ENCODE results near the gene PSME2.

The PSME2 gene

GRCh38 chr14:24136684-24137528 is 9.5 kb downstream of the PSME2 start:
- in situ Hi-C loops (cut with MboI; ENCODE audit: low sequenced_read_pairs): no loop called here

- in situ Hi-C loops (cut with MboI; ENCODE audit: low sequenced_read_pairs): no loop called here
Observed at GRCh38 chr14:24135834-24136683, 10.4 kb downstream of the PSME2 start, which contains the start of gene PSME1. Gene PSME1, plus strand, starts transcription at chr14:24136194. Its CDS starts 69 bp downstream, at chr14:24136263.

DNA sequence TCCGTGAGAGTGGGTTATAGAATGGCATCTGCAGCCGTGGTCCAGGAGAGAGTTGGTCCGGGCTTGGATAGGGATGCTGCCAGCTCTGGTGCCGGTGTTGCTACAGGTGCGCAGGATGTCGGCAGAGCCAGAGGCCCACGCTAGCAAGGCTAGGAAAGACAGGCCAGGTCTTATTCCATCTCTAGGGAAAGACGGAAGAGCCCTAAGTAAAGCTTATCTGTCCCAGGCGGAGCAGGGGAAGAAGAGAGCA is 10.9 kb downstream of the PSME2 start:
- in situ Hi-C loops (cut with MboI; ENCODE audit: low sequenced_read_pairs): no loop called here

- in situ Hi-C loops (cut with MboI; ENCODE audit: low sequenced_read_pairs): no loop called here
Observed at GRCh38 chr14:24133735-24134134, 12.7 kb downstream of the PSME2 start.

- in situ Hi-C loops (cut with MboI; ENCODE audit: low sequenced_read_pairs): no loop called here
Observed at GRCh38 chr14:24132976-24133375, 13.4 kb downstream of the PSME2 start.

DNA sequence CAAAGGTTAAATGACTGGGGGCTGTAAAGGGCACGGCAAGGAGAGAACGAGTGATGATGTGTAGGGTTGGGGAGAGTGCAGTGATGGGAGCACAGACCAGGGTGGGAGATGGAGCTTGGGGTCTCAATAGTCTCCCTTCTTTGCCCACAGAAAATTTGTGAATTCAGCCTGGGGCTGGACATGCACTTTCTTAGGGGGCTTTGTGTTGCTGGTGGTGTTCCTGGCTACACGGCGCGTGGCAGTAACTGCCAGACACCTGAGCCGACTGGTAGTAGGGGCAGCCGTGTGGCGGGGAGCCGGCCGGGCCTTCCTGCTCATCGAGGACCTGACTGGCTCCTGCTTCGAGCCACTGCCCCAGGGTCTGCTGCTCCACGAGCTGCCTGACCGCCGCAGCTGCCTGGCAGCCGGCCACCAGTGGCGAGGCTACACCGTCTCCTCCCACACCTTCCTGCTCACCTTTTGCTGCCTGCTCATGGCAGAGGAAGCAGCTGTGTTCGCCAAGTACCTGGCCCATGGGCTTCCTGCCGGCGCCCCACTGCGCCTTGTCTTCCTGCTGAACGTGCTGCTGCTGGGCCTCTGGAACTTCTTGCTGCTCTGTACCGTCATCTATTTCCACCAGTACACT is 14.2 kb downstream of the PSME2 start:
- in situ Hi-C loops (cut with MboI; ENCODE audit: low sequenced_read_pairs): no loop called here

DNA sequence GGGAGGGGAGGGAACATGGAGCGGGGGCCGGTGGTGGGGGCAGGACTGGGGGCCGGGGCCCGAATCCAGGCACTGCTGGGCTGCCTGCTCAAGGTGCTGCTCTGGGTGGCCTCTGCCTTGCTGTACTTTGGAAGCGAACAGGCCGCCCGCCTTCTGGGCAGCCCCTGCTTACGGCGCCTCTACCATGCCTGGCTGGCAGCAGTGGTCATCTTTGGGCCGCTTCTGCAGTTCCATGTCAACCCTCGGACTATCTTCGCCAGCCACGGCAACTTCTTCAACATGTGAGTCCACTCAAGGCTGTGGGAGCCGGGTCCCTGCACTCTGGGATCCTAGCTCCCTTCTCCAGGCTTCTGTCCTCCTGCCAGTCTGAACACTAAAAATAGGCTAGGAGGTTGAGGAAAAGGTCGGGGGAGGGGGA is 14.9 kb downstream of the PSME2 start:
- in situ Hi-C loops (cut with MboI; ENCODE audit: low sequenced_read_pairs): no loop called here

- in situ Hi-C loops (cut with MboI; ENCODE audit: low sequenced_read_pairs): no loop called here
Observed at GRCh38 chr14:24130717-24131548, 15.5 kb downstream of the PSME2 start.

DNA sequence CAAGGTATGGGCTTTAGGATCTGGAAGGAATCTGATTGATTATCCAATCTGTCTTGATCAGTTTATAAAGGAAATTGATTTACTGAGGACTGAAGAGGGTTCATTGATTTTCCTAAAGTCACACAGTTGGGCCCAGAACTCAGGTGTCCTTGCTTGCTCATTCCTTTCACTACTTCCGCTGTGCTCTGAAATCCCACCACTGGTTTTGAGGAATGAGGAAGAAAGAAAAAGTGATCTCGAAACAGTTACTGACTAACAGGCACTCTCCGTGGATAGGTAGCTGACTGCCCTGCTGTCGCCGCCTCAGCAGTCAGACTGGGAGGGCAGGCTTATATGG is 16.1 kb downstream of the PSME2 start, which contains the start of gene FITM1:
FITM1 (plus strand) TSS at position 280 of the 337 bp plus-strand sequence. CDS start 905 bp downstream, outside the sequence.
- in situ Hi-C loops (cut with MboI; ENCODE audit: low sequenced_read_pairs): no loop called here

GRCh38 chr14:24129410-24129998 is 16.9 kb downstream of the PSME2 start:
- in situ Hi-C loops (cut with MboI; ENCODE audit: low sequenced_read_pairs): no loop called here

GRCh38 chr14:24127673-24128072 is 18.7 kb downstream of the PSME2 start:
- in situ Hi-C loops (cut with MboI; ENCODE audit: low sequenced_read_pairs): no loop called here

DNA sequence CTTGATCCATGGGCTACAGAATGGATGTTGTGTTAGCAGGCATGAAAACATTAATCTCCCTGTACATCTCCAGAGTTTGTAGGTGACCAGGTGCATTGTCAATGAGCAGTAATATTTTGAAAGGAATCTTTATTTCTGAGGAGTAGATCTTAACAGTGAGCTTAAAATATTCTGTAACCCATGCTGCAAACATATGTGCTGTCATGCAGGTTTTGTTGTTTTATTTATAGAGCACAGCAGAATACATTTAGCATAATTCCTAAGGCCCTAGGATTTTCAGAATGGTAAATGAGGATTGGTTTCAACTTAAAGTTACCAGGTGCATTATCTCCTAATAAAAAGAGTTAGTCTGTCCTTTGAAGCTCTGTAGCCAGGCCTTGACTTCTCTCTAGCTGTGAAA is 19.5 kb downstream of the PSME2 start:
- in situ Hi-C loops (cut with MboI; ENCODE audit: low sequenced_read_pairs): no loop called here

- in situ Hi-C loops (cut with MboI; ENCODE audit: low sequenced_read_pairs): no loop called here
Observed at GRCh38 chr14:24123424-24124417, 22.7 kb downstream of the PSME2 start.

DNA sequence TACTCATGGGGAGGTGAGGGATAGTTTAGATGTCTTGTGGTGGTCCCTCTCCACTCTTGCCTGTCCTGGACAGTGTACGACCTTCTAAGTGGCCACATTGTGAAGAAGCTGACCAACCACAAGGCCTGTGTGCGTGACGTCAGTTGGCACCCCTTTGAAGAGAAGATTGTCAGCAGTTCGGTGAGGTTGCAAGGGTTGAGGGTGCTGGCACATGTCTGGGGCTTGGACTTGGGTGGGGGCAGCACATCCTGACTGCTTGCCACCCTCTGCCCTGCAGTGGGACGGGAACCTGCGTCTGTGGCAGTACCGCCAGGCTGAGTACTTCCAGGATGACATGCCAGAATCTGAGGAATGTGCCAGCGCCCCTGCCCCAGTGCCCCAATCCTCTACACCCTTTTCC is 23.5 kb downstream of the PSME2 start:
- in situ Hi-C loops (cut with MboI; ENCODE audit: low sequenced_read_pairs): no loop called here

- in situ Hi-C loops (cut with MboI; ENCODE audit: low sequenced_read_pairs): no loop called here
Observed at GRCh38 chr14:24122416-24122815, 24.0 kb downstream of the PSME2 start.

GRCh38 chr14:24121210-24121609 is 25.2 kb downstream of the PSME2 start:
- in situ Hi-C loops (cut with MboI; ENCODE audit: low sequenced_read_pairs): no loop called here

DNA sequence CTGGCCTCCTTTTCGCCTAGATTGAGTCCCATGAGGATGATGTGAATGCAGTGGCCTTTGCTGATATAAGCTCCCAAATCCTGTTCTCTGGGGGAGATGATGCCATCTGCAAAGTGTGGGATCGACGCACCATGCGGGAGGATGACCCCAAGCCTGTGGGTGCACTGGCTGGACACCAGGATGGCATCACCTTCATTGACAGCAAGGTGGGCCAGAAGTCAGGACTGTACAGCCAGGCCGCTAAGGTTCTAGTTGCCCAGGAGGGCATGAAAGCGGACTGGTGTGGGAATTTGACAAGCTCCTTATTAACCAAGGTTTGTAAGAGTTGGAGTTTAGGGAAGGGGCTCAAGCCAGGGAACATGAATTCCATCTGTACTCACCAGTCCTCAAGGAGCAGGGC is 26.7 kb downstream of the PSME2 start:
- in situ Hi-C loops (cut with MboI; ENCODE audit: low sequenced_read_pairs): no loop called here

DNA sequence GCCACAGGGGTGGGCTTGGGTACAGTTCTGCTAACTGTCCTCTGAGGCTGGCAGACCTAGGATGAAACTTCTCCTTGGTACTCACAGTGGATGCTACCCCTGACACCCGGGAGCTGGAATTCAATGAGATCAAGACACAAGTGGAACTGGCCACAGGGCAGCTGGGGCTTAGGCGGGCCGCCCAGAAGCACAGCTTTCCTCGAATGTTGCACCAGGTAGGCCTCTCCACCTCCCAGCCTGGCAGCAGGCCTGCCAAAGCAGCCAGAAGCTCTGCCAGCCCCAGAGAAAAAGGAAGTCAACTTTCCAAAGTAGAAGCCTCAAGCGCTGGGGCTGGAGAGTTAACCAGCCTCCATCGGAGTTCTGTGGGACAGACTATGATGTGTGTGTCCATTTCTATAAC is 29.2 kb downstream of the PSME2 start:
- in situ Hi-C loops (cut with MboI; ENCODE audit: low sequenced_read_pairs): no loop called here

DNA sequence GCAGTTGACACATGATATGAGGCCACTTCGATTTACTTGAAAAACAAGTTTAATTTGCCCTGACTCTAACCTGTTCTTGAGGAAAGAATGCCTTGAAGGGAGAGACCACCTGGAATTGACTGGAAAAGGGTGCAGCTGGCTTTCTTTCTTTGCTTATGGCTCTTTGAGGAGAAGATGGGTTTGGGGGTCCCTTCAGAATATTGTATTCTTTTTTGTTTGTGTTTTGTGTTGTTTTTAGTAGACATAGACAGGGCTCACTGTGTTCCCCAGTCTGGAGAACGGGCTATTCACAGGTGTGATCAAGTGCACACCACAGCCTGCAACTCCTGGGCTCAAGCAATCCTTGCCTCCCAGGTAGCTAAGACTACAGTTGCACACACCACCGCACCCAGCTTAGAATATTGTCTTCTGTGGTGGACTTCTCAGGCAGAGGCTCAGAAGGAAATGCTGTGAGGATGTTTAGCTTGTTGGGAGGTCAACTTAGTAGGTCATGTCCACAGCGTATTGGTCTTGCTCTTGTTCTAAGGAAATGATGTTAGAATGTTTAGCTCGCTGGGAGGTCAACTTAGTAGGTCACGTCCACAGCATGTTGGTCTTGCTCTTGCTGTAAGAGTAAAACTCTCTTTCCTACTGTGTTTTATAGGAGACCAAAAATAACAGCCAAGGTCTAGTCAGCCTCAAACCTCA is 30.1 kb downstream of the PSME2 start:
- in situ Hi-C loops (cut with MboI; ENCODE audit: low sequenced_read_pairs): no loop called here

All from HL-60/S4 treated with phorbol 12-myristate 13-acetate at 8.2 ng/mL for 4 days and 3 days (cell line).